Stimulated activated CD4-positive, alpha-beta T cell treated with anti-CD3 and anti-CD28 coated beads, Interleukin-12 subunit alpha, Interleukin-12 subunit beta, amount 100 ng/mL, for 48 hours (primary cell): ENCODE data around the gene HDAC8.
"Not testable (repeated sequence)": the region's sequence is repeated elsewhere in the genome, so short reads cannot be mapped to it uniquely, and the experiment has no call there.

Experiments
- DNase-seq, 3 donors: peaks; one replicate each; pipeline ENCODE4 v3.0.0-alpha.2; 2020; ENCODE audit warnings: low read depth in 2 of 3, low spot score in 1 of 3

The HDAC8 gene

GRCh38 chrX:72326605-72327300 is 245.9 kb downstream of the HDAC8 start:
- DNase-seq: no peak

GRCh38 chrX:72319651-72320050 is 253.0 kb downstream of the HDAC8 start:
- not testable (repeated sequence) for DNase-seq

GRCh38 chrX:72317139-72317538 is 255.5 kb downstream of the HDAC8 start:
- DNase-seq: no peak

GRCh38 chrX:72316408-72317110 is 256.1 kb downstream of the HDAC8 start:
- DNase-seq: no peak

GRCh38 chrX:72314881-72315280 is 257.8 kb downstream of the HDAC8 start:
- DNase-seq: no peak

- no peak for DNase-seq
Observed at GRCh38 chrX:72313707-72314641, 258.7 kb downstream of the HDAC8 start.

- no peak for DNase-seq
Observed at GRCh38 chrX:72312311-72312940, 260.2 kb downstream of the HDAC8 start.

GRCh38 chrX:72309297-72310071 is 263.2 kb downstream of the HDAC8 start:
- no peak for DNase-seq

- peak in 1 of 3 donors; percentile 27 for DNase-seq
Observed at GRCh38 chrX:72308566-72309296, 263.9 kb downstream of the HDAC8 start.

GRCh38 chrX:72308209-72308565 is 264.5 kb downstream of the HDAC8 start:
- no peak for DNase-seq

- no peak for DNase-seq
Observed at GRCh38 chrX:72307646-72308051, 265.0 kb downstream of the HDAC8 start.

GRCh38 chrX:72306851-72307645 is 265.6 kb downstream of the HDAC8 start:
- DNase-seq: no peak

GRCh38 chrX:72306085-72306801 is 266.4 kb downstream of the HDAC8 start:
- DNase-seq: no peak

- no peak for DNase-seq
Observed at GRCh38 chrX:72305286-72306084, 267.2 kb downstream of the HDAC8 start, which contains the start of gene CITED1. Gene CITED1 (minus strand): TSS chrX:72305914. CDS start chrX:72302869, 3,045 bp downstream.

GRCh38 chrX:72304877-72305276 is 267.8 kb downstream of the HDAC8 start:
- DNase-seq: no peak

- no peak for DNase-seq
Observed at GRCh38 chrX:72301781-72302180, 270.9 kb downstream of the HDAC8 start.

- no peak for DNase-seq
Observed at GRCh38 chrX:72299891-72300630, 272.6 kb downstream of the HDAC8 start.
